T-helper 1 cell treated with Interleukin-12 subunit alpha and Interleukin-12 subunit beta and Interleukin-4 antibody, amounts not matched to agents 30 ng/mL and 1 ng/mL, for 36 hours (primary cell): ENCODE data around the gene LRRC36. TPM values are rescaled to one million over a fixed set of nuclear protein-coding genes. Genes with fewer than 3 reads are reported as not detected.

Experiments used
- intact Hi-C: fragments of 100-400 bp; cut with micrococcal nuclease; formaldehyde crosslinking; loops from one replicate; pipeline ENCODE4 v1.15.1; 2024
- total RNA-seq: library from RNA; stranded (reverse); gene quantifications from 2 replicates; pipeline ENCODE4 v1.2.3, GENCODE V29; 2022

LRRC36 gene, protein sequence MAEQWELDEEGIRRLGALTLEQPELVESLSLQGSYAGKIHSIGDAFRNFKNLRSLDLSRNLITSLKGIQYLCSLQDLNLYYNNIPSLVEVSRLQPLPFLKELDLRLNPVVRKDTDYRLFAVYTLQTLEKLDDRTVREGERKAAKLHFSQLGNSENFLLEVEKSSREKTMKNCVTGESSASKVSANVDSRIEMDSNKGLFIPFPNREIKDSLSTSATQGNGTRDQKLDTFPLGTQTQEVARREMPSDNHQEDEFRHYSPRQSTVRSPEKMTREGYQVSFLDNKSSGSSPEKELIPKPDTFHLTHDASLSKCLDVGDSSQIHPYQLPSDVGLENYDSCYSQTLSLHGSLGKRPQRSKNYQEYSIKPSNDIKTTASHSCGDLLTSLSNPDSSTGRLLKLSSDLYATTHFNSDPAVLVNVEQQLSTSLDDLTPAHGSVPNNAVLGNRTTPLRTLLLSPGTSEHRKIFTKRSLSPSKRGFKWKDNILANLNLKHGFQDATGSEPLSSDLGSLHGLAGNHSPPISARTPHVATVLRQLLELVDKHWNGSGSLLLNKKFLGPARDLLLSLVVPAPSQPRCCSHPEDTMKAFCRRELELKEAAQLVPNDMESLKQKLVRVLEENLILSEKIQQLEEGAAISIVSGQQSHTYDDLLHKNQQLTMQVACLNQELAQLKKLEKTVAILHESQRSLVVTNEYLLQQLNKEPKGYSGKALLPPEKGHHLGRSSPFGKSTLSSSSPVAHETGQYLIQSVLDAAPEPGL
- 0.51 TPM in 1 of 2 replicates, not detected in the other for total RNA-seq

DNA sequence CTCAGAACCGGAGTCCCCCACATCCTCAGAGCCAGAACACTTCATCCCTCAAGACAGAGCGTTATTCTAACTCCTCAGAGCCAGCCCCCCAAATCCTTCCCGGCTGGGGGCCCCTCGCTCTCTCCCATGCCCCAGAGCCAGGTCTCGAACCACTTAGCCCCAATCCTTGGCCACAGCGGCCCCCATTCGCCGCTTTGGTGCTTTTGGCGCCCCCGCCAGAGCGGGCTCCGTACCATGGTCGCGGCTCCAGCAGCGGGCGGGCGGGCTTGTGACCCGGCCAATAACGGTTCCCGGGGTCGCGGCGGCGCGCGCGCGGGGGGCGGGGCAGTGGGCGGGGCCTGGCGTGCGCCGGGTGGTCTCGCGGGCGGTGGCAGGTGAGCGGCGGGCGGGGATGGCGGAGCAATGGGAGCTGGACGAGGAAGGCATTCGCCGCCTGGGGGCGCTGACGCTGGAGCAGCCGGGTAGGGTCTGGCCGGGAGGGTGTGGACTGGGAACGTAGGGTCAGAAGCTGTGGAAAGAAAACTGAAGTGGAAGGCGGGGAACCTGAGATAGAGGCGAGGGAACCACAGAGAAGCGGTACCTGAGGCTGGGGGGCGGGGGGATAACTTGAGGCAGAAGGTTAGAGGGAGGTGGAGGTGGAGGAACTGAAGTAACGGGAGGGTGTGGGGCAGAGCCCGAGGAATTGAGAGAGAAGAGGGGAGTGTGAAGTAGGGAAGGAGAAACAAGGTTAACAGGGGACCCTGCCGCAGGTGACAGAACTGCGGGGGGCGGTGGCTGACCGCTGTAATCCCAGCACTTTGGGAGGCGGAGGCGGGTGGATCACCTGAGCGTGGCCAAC lies at the start of gene LRRC36, which contains the start of gene KCTD19:
Gene LRRC36 (plus strand): TSS at position 344 of the 838 bp plus-strand sequence. CDS start 48 bp downstream, at position 392.
Gene KCTD19 (minus strand): TSS at position 270 of the 838 bp plus-strand sequence. CDS start 34 bp downstream, at position 236.
- intact Hi-C loops = no loop called here

DNA sequence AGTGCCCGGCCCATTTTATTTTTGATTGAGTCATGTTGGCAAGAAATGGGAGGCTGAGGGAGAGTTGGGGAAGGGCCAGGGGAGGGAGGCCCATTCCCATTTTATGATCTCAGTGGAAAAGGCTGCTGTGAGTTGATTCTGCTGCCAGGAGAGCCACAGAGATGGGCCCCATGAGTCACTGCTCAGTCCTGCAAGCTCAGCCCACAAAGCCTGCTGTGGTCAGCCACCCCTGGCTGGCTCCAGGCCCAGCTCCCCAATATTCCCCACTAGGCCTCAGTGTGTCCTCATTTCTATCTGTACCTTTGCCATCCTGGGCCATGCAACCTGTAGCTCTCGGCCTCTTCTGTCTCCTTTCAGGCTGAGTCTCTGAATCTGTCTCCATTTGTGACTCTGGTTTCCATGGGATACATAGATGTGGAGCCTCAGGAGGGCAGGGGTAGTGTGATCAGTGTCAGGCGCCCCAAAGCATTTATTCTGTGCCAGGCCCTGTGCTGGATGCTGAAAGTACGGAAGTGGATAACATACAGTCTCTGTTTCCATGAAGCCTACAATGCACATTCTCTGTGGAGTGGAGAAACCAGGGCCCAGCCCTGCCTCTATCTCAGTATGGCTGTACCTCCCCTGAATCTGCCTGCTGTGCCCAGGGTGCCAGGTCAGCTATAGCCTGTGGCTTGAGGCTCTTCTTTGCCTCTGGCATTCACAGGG lies 49.2 kb upstream of the LRRC36 start:
- intact Hi-C loops = no loop called here

DNA sequence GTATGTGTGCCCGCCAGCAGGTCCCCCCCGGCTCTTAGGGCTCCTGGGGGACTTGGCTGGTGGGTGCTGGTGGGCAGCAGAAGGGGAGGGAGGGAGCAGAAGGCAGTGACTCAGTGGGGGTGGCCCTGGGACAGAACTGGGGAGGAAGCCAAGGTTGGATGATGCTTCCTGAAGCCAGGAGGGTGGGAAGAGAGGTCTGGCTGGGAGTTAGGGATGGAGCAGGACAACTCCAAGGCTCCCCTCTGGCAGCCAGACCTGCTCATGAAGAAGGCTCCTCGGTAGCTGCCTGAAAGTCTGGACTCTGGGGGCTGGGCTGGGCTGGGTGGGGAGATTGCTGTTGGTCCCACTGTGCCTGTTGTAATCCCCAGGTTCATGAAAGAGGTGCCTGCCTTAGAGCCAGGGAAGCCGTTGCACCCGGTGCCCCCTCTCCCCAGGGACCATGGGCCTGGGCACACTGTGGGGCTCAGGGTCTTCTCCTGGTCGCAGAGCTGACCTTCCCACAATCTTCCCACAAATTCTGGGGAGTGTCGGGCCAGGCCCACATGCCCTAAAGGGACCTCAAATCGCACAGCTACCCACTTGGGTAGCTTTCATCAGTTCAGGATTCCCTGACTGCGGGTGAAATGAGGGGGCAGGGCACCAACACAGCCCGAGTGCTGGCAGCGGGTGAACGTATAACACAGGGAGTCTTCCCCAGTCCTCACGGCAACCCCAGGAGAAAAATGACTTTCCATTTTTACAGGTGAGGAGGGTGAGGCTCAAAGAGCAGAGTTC lies 48.4 kb upstream of the LRRC36 start:
- intact Hi-C loops = loop anchor here (2.0 kb wide), 1 partner anchor 51 kb away; the partner anchor contains the start of gene TMEM208

DNA sequence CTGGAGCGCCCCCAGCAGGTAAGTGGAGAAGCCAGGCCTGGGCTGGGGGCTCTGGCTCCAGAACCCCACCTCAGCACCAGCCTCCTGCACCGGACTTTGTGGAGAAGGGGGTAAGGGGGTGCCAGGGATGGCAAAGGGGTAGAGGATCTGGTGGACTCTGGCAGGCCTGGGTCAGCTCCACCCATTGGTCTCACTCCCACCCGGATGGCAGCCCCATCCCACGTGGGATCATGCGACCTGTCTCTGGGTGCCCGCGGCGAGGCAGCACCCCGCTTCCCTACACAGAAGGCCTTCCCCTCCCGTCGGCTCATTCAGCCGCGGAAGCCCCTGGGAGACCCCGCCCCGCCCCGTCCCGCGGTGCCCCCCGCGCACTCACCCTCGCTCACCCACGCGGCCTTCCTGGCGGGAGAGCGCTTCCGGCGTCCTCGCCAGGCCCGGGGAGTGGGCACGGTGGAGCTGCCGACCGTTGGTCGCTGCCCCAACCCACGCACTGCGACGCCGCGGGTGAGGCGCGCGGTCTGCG lies 47.8 kb upstream of the LRRC36 start:
- intact Hi-C loops = loop anchor here (1.0 to 2.0 kb wide), 5 partner anchors 32 to 120 kb away; partner anchors contain the start of genes FHOD1, TMEM208 and TPPP3

DNA sequence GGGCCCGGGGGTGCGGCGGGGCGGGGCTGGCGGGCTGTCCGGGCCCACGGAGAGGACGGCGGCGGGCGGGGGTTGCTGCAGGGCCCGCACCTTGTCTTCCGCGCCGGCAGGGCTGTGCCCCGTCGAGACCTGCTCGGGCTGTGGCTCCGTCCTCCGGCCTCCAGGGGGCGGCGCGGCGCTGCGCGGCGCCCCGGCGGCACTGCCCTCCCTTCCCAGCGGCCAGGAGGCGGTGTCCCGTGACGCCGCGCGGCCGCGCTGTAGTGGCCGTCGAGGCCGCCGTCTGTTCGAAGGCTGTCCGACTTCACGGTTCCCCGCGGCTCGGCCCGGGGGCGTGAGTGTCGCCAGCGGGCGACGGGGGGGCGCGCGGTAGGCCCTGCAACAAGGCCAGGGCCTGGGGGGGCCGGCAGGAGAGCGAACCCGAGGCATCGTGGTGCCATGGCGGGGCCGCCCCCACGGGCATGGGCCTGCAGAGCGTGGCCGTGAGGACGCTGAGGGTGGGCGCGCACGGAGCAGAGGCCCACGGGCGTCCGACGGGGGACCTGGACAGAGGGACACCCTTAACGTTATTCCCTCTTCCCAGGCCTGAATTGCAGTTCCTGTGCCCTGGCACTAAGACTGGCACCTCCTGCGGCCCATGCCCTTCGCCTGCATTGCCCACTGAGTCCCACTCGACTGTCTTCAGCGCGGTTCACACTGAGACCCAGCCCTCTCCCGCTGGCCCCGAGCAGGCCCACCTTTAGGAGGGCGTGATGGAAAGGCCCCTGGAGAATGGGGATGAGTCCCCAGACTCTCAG lies 47.1 kb upstream of the LRRC36 start, which contains the start of gene PLEKHG4:
Gene PLEKHG4 (plus strand): TSS at position 237 of the 794 bp plus-strand sequence. CDS start 513 bp downstream, at position 750.
- intact Hi-C loops = loop anchor here (1.0 to 2.0 kb wide), 5 partner anchors 32 to 120 kb away; partner anchors contain the start of genes FHOD1, TMEM208 and TPPP3

- intact Hi-C loops = no loop called here
Observed at GRCh38 chr16:67280090-67281015, 46.3 kb upstream of the LRRC36 start.

GRCh38 chr16:67281536-67282446 lies 44.8 kb upstream of the LRRC36 start:
- intact Hi-C loops = no loop called here

GRCh38 chr16:67282447-67282805 lies 44.2 kb upstream of the LRRC36 start:
- intact Hi-C loops = no loop called here

- intact Hi-C loops = no loop called here
Observed at GRCh38 chr16:67283039-67283825, 43.4 kb upstream of the LRRC36 start.

- intact Hi-C loops = no loop called here
Observed at GRCh38 chr16:67283826-67284555, 42.6 kb upstream of the LRRC36 start.

GRCh38 chr16:67284699-67285646 lies 41.6 kb upstream of the LRRC36 start:
- intact Hi-C loops = no loop called here

GRCh38 chr16:67286441-67287235 lies 40.0 kb upstream of the LRRC36 start:
- intact Hi-C loops = no loop called here

DNA sequence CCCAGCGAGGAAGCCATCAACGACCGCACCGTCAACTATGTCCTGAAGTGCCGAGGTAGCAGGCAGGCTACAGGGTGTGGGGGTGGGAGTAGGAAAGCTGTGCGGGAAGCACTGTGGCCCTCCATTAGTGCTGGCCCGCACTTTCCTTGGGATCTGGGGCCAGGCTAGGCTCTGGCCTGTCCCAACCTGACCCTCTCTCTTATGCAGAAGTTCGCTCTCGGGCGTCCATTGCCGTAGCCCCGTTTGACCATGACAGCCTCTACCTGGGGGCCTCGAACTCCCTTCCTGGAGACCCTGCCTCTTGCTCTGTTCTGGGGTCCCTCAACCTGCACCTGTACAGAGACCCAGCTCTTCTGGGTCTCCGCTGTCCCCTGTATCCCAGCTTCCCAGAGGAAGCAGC lies 38.7 kb upstream of the LRRC36 start:
- intact Hi-C loops = no loop called here
